GM12873 (cell line): ENCODE data around the gene OR5B21.

Experiments used
- TF ChIP-seq, protein P1 (sequence below): IDR thresholded peaks from 2 replicates; pipeline ENCODE4 v1.5.1; 2012; ENCODE audit warnings: low read depth, mild to moderate bottlenecking, moderate library complexity, low read length, control low read depth; ENCODE audit not compliant: insufficient read depth; ENCODE audit errors: missing control alignments

Gene OR5B21

GRCh38 chr11:58495906-58496305 lies 12.0 kb downstream of the OR5B21 start:
- TF ChIP-seq, protein P1, sequence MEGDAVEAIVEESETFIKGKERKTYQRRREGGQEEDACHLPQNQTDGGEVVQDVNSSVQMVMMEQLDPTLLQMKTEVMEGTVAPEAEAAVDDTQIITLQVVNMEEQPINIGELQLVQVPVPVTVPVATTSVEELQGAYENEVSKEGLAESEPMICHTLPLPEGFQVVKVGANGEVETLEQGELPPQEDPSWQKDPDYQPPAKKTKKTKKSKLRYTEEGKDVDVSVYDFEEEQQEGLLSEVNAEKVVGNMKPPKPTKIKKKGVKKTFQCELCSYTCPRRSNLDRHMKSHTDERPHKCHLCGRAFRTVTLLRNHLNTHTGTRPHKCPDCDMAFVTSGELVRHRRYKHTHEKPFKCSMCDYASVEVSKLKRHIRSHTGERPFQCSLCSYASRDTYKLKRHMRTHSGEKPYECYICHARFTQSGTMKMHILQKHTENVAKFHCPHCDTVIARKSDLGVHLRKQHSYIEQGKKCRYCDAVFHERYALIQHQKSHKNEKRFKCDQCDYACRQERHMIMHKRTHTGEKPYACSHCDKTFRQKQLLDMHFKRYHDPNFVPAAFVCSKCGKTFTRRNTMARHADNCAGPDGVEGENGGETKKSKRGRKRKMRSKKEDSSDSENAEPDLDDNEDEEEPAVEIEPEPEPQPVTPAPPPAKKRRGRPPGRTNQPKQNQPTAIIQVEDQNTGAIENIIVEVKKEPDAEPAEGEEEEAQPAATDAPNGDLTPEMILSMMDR, result no peak

DNA sequence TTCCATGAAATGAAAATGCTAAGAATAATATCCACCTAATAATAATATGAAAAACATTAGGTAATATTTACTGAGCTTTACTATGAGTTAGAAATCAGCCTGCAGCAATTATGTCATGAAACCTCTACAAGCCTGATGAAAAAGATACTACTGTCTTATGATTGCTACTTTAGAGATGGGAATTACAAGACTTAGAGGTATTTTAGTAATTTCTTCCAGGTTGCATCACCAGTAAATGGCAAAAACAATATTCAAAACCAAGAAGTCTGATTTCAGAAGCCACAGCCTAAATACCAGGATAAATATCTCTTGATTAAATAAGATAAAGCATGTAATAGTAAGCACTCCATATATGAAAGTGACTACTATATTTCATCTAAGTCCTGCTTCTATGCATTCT lies 13.8 kb downstream of the OR5B21 start:
- TF ChIP-seq, protein P1, result no peak

DNA sequence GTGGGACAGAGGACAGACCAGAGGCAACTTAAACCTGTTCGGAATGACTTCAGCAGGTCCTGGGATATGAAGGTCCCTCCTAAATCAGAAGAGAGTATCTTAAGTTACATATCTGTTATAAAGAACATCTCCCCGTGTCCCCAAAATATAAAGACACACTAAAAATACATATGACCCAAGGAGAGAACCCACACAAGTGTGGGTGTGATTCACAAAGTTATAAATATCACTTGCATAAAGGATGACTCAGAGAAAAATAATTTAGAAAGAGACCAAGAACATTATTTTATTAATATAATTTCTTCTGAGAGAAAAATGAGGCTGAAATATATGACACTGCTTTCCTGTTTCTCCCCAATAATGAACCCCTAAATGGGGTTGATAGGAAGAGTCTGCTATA lies 14.2 kb downstream of the OR5B21 start:
- TF ChIP-seq, protein P1, result no peak

GRCh38 chr11:58490827-58491226 lies 17.1 kb downstream of the OR5B21 start:
- TF ChIP-seq, protein P1, result no peak

DNA sequence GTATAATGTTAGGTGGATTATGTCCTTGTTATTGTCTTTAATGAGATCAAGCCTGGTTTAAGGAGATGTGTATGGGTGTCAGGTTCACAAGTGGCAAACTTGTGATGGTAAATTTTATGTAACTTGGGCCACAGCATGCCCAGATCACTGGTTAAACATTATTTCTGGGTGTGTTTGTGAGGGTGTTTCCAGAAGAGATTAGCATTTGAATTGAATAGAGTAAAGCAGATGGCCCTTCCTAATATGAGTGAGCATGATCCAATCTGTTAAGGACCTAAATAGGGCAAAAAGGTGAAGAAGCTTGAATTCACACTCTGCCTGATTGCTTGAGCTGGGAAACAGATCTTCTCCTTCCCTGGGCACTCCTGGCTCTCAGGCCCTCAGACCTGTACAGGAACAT lies 20.7 kb downstream of the OR5B21 start:
- TF ChIP-seq, protein P1, result no peak

- TF ChIP-seq, protein P1, result no peak
These were observed 21.9 kb downstream of the OR5B21 start for GRCh38 chr11:58485961-58486360.

DNA sequence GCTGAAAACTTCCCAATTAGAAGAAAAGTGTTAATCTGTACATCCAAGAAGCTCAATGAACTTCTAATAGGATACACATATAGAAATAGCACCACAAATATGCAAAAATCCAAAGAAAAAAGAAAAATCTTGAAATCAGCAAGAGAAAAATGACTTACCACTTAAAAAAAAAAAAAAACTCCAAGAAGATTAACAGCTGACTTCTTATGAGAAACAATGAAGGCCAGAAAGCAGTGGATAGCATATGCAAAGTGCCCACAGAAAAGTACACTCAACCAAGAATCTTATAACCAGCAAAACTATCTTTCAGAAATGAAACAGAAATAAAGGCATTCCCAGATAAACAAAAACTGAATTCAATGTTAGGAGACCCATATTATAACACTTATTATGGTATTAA lies 36.0 kb downstream of the OR5B21 start:
- TF ChIP-seq, protein P1, result no peak
